GM21526 (cell line): ENCODE results near the gene NHERF2.

Source experiments
- ATAC-seq: cut with Tn5 transposase; IDR thresholded peaks from one replicate; pipeline ENCODE4 v1.9.1; 2021; ENCODE audit warnings: moderate library complexity; ENCODE audit not compliant: unreplicated experiment, low FRiP score

NHERF2 gene

GRCh38 chr16:2038382-2039231 lies 11.9 kb downstream of the NHERF2 start:
- ATAC-seq, result no peak

- no peak for ATAC-seq
Measured at GRCh38 chr16:2039274-2040031, 12.8 kb downstream of the NHERF2 start.

- no peak for ATAC-seq
Measured at GRCh38 chr16:2040041-2040786, 13.5 kb downstream of the NHERF2 start.

GRCh38 chr16:2040787-2041522 lies 14.3 kb downstream of the NHERF2 start:
- no peak for ATAC-seq

- ATAC-seq, result no peak
Measured at GRCh38 chr16:2042171-2042985, 15.7 kb downstream of the NHERF2 start.

- ATAC-seq, result no peak
Measured at GRCh38 chr16:2042986-2043666, 16.4 kb downstream of the NHERF2 start.

GRCh38 chr16:2043667-2044451 lies 17.2 kb downstream of the NHERF2 start:
- ATAC-seq, result no peak

GRCh38 chr16:2044541-2044940 lies 17.8 kb downstream of the NHERF2 start:
- no peak for ATAC-seq

GRCh38 chr16:2045965-2046892 lies 19.5 kb downstream of the NHERF2 start:
- ATAC-seq, result no peak

GRCh38 chr16:2046893-2047329 lies 20.2 kb downstream of the NHERF2 start:
- no peak for ATAC-seq

- ATAC-seq, result peak; percentile 70
Measured at GRCh38 chr16:2047330-2048115, 20.8 kb downstream of the NHERF2 start, which contains the start of the genes NTHL1 and TSC2. Gene NTHL1, minus strand, starts transcription at chr16:2047834. Its CDS starts 11 bp downstream, at chr16:2047823. Gene TSC2, plus strand, starts transcription at chr16:2047985. Its CDS starts 631 bp downstream, at chr16:2048616.

- ATAC-seq, result no peak
Measured at GRCh38 chr16:2048116-2048543, 21.4 kb downstream of the NHERF2 start.

- ATAC-seq, result no peak
Measured at GRCh38 chr16:2053211-2053610, 26.5 kb downstream of the NHERF2 start.

GRCh38 chr16:2053897-2054296 lies 27.2 kb downstream of the NHERF2 start:
- no peak for ATAC-seq

GRCh38 chr16:2054543-2055245 lies 28.0 kb downstream of the NHERF2 start:
- no peak for ATAC-seq
